Astrocyte (in vitro differentiated cells and primary cell): ENCODE results near the gene MYMK.

Experiments
- CTCF ChIP-seq: IDR thresholded peaks from 2 replicates; pipeline ENCODE4 v1.5.1; 2011; ENCODE audit warnings: low read depth, mild to moderate bottlenecking, inconsistent platforms, low read length, moderate library complexity; ENCODE audit not compliant: insufficient read depth
- EZH2 ChIP-seq: IDR thresholded peaks from 2 replicates; pipeline ENCODE4 v1.6.1; 2012; ENCODE audit warnings: mild to moderate bottlenecking, low read length, inconsistent platforms; ENCODE audit not compliant: insufficient read depth

GRCh38 chr9:133528001-133528875 is 3.5 kb upstream of the MYMK start:
- no peak for TF ChIP-seq CTCF
- no peak for TF ChIP-seq EZH2
